HG03064 (cell line): ENCODE measurements around the gene SEMA5A.

Experiments used
- ATAC-seq: cut with Tn5 transposase; IDR thresholded peaks from one replicate; pipeline ENCODE4 v1.9.1; 2021; ENCODE audit warnings: low read depth; ENCODE audit not compliant: unreplicated experiment

Gene SEMA5A

DNA sequence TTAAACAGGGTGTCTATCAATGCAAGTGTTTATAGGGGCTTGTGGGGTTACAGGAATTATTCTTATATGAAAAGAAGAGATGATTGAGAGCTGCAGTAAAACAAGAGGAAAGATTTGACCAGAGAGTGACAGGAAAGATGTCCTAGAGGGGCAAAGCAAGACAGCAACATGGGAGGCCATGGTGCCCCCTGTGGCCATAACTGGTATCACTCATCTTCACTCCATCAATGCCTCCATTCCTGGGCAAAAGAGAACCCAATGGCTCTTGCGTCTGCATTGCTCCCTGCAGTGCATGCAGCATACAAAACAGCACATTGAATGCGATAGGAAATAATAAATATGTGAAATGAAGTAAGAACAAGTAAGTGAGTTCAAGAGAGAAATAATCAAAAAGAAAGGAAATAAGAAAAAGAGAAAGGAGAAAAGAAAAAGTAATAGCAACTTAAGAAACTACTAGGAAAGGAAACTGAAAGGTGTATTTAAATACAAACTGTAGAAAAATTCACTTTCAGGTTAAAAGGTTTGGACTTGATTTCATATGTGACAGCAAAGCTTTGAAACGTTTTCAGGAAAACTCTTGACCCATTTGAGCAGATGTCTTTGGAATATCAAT lies 206.6 kb downstream of the SEMA5A start:
- no peak for ATAC-seq

DNA sequence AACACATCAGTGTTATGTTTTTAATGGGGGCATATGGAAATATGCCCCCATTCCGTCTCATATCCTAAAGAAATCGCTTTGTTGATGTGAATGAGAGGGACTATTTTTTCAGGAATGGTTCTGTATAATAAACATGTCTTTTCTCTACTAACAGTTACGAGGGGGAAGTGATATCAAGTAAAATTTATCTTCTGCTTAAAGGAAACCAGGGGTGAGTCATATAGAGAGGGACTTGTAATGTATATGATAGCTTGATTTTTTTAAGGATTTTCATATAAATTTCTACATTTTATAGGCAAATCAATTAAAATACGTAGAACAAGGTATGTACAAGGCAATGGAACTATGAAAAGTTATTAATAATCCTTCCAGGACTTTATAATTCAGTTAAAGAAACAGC lies 207.1 kb downstream of the SEMA5A start:
- ATAC-seq, result no peak

DNA sequence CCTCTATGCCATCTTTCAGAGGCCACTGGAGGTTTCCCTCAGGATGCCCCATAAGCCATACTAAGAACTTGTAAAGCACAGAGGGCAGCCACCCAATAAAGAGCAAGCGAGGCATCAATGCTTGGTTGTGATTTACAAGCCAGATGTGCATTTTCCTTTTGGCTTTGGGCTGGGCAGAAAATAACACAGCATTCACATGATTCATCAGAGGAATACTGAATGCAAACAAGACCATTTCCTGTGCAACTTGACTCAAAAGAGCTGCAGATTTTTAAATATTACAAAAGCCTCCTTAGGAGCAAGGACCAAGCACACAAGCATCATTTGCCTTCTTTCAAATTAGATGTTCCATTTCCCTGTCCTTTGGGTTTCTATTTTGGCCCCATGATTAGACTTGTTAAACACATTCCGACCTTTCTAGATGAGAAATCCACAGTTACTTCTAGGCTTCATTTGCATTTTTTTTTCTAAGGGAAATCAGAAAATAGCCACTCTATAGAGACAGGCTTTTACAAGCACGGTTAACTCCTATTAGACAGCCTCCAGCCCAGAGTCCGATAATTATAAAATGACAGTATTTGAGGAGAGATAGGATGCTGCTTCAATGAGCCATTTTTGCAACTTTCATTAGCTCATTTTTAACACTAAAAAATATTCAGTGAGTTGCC lies 207.8 kb downstream of the SEMA5A start:
- no peak for ATAC-seq

DNA sequence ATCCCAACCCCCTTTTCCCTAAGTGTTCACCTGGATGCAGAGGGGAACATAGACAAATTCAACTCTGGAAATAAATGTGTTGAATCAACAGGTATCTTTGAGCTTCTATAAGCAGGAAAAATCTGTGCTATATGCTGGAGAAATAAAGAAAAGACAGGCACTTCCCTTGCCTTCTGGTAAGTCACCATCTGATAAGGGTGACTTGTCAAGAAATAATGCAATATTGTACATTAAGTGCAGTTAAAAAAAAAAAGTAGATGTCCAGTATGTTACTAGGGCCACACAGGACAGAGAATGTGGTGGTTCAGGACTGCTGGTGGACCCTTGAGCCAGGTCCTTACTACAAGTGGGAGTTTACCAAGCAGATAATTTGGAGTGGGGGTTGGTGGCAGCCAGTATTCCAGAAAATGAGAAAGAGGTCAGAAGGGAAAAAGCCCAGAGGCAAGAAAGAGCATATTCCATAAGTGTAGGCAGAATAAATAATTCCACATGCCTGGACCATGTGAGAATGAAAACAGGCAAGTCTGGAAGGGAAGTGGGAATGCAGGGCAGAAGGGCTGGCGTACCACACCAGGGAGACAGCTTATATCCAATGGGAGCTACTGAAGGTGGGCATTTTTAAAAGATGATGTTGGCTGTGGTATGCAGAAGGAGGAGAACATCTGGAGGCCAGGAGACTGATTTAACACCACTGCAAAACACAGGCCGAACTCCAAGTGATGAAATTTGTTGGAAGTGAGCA lies 209.9 kb downstream of the SEMA5A start:
- ATAC-seq, result no peak

DNA sequence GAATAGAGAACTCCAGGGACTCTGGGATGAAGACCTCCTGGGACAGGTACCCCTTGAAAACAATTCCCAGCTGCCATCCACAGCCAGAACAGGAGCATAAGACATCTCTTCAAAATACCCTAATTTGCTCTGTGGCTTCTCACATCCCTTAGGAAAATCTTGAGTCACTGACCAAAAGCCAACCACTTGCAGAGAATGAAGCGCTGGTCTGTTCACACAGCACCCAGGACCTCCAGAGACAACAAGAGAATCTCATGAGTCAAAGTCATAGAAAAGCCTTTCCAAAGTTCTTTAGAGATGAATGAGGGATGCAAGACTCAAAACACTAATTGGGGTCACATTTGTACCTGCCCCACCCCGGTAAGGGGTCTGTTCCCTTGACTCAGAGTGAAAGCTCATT lies 210.6 kb downstream of the SEMA5A start:
- no peak for ATAC-seq

DNA sequence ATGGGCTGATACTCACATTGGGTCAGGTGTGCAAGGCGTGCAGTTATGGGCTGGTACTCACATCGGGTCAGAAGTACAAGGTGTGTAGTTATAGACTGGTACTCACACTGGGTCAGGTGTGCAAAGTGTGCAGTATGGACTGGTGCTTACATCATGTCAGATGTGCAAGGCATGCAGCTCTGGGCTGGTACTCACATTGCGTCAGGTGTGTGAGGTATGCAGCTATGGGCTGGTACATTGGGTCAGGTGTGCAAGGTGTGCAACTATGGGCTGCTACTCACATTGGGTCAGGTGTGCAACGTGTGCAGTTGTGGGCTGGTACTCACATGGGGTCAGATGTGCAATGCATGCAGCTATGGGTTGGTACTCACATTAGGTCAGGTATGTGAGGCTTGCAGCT lies 213.8 kb downstream of the SEMA5A start:
- no peak for ATAC-seq

DNA sequence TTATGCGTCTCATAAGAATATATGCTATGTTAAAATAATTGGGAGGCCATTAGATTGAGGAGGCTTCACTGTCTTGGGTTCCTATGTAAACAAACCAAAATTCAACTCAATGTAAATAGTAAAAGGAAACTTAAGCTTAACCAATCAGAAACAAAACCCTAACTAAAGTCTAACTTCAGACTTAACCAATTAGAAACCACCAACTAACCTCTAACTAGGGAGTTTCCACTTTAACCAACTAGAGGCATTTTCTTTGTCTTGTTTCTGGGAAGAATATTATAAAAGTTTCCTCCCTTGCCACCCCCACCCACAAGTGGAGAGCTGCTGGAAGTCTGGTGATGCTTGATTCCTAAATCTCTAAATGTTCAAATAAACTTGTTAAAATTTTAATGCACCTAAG lies 214.5 kb downstream of the SEMA5A start:
- no peak for ATAC-seq

DNA sequence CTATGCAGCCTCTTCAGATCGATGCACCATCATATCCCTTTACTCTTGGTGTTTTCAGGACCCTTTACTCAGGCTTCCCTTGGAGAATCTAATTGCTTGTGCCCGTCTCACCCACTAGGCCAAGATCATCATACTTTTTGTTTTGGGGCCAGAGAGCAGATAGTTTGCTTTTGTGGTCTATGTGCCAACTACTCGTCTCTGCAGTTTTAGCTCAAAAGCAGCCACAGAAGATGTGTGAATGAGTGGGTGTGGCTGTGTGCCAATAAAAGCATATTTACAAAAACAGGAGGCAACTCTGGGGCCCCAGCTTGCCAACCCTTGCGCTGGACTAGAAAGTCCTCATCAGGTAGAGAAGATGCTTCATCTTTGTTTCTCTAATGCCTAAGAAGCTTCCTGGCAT lies 216.8 kb downstream of the SEMA5A start:
- no peak for ATAC-seq

DNA sequence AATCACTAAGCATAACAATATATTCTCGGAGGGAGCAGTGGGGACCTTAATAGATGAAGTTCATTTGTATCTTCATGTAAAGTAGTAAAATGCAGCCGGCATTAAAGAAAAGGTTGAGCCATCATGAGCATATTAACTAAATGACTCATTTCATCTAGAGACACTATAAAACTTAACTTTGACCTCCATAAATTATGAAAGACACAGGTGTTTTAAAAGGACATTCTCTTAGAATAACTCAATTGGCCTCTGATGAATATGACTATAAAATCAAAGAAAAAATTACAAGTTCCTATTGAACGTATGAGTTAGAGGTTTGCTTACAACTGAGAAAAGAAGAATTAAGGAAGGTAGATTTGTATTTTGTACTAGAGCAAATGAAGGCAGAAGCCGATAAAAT lies 220.3 kb downstream of the SEMA5A start:
- no peak for ATAC-seq

DNA sequence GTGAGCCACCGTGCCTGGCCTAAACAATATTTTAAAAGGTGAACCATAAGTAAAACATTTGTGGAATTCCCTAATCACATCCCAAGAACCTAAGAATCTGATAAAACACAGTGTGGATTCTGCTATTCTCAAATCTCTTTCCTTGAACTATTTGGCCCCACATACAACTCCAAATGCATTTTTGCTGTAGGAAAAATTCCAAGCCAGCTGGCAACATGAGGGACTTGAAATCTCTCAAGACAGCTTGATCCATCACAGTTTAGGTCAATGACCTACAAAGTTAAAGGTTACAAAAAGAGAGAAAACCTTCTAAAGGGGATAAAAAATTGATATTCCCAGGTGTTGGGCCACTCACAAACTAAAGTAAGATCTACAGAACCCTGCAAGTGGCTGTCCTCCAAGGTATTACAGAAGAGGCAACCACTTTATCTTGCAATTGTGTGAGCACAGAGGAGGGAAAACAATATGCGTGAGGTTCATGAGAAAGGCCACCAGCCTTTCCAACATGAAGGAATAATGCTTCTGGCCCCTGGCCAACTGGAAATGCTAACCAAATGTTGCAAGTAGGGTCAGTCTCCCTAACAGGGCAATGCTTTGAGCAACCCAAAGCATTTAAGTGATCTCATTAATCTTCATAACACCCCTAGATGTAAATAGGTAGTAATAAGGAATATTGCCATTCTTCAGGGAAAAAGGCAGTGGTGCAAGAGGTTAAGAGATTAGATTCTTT lies 221.4 kb downstream of the SEMA5A start:
- ATAC-seq, result no peak

DNA sequence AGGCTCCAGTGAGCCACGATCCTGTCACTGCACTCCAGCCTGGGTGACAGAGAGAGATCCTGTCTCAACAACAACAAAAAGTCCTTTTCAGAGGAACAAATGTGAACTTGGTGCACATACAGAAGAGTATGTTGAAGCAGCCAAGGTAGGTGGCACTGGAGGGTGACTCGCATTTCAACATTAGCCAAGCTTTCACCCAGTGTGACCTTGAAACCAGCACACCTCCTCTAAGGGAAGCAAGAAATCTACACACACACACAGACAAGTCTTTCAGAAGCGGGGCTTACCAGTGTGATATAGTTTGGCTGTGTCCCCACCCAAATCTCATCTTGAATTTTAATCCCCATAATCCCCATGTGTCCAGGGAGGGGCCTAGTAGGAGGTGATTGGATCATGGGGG lies 225.2 kb downstream of the SEMA5A start:
- no peak for ATAC-seq

DNA sequence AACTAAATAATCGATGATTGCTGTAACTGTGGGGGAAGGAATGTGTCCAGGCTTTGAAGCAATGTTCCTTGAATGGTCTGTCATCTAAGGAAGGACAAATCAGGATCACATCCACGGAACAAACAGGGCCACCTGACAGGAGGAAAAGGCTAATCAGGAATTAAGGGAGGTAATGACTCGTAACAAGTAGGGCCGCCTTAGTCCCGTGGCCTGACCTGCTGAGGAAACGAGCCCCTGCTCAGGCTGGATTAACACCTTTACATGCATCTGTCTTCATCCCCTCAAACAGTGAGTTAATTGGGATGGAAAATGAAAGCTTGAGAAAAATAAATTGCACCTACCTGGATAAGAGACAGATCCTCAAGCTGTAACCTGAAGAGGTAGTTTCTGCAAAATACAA lies 227.8 kb downstream of the SEMA5A start:
- no peak for ATAC-seq

DNA sequence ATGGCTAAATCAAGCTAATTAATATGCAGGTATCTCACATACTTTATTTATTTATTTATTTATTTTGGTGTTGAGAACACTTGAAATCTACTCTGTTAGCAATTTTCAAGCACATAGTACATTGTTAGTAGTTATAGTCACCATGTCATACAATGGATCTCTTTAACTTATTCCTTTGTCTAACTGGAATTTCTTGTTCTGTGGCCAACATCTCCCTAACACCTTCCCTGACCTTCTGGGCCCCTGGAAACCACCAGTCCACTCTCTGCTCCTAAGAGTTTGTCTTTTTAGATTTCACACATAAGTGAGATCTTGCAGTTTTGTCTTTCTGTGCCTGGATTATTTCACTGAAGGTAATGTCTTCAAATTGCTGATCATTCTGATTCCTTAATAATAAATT lies 229.1 kb downstream of the SEMA5A start:
- no peak for ATAC-seq

DNA sequence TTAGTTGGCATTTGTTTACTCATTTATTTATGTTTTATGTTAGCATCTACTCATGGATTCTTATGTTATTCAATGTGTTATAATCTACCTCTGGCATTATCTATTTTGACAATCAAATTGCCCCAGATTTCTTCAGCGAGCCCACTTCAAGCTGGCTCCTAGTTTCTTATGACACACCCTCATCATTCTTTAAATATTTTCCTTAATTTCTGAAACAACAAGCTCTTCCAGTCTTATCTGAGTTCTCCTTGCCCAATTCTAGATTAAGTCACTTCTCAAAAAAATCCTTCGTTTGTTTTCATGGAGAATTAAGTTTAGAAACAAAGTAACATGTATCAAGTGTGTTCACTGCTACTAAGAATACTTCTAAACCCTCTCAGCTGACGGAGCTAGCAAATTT lies 229.8 kb downstream of the SEMA5A start:
- no peak for ATAC-seq

DNA sequence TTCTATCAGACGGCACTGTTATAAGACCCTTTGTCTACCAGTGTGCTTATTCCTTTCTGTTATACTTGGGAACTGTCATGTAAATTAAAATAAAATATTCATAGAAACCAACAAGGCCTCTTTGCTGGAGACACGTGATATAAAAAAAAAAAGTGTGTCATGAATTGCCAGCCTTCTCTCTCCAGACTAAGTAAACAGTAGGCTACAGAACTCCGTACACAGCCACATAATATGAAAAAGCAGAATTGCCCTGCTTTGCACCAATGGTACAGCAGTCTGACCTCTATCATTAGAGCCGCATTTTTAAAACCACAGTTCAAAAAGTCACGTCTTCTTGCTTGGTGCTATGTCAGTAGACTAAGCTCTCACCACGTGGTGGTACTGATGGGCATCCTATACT lies 231.3 kb downstream of the SEMA5A start:
- no peak for ATAC-seq

DNA sequence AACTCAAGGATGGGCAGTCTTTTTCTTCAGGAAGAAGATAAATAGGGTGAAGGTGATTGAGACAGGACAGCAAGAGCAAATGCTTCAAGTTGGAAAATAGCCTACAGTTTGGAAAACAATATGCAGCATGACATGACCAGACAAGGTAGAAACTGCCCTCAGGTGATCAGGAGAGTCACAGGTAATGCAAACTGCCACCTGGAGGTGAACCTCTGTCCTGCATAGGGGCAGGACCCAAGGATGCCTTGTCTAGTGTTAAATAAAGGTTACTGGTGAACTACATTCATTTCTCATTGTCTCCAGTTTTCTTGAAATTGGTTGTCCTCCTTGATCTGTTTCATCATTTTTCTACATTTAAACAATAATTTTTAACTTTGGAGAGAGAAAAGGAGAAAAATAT lies 232.1 kb downstream of the SEMA5A start:
- no peak for ATAC-seq

DNA sequence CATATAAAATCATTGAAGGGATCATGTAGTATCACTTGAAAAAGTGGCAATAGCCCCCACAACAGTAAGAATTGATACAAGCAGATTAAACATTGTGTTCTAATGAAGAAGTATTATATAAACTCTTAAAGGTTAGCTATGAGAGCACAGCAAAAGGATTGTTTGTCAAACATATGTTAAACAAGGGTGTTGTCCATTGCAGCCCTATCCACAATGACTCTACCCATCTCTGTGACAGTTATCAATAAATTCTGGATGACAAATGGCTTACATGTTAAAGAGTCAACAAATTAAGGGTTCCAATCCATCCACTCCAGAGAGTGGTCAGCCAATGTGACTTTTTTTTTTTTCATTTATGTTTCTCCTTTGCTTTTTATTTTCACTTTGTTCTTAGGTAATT lies 238.7 kb downstream of the SEMA5A start:
- no peak for ATAC-seq

DNA sequence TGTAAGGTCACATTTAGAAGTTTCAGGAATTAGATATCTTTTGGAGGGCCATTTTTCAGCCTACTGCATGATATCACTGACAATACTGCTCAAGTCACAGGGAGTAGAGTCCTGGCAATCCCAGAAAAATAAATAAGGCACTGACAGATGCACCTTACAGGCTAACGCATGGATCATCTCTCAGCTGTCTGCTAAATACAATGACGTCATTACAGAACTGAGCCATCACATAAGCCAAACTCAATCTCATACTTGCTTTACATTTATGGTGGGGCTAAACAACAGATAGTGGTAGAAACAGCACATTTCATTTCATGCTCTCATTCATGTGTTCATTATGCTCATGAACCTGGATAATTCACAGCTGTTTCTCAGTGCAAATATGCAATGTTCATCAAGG lies 243.7 kb downstream of the SEMA5A start:
- ATAC-seq, result no peak

DNA sequence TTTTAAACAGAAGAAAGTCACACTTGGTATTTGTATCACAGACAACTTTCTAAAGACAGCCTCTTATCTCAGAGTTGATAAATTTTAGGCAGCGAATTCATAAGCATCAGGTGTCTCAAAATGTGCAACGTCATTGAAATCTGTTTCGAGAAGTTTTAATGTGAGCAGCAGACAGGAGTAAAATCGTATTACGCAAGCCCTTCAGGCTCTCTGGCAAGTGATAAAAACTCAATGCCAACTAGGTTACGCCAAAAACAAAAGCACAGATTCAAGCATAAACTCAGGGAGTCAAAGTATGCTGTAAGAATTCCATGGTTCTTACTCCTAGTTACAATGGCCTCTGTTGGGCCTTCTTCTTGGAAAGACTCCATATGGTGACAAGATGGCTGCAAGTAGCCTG lies 244.7 kb downstream of the SEMA5A start:
- no peak for ATAC-seq

DNA sequence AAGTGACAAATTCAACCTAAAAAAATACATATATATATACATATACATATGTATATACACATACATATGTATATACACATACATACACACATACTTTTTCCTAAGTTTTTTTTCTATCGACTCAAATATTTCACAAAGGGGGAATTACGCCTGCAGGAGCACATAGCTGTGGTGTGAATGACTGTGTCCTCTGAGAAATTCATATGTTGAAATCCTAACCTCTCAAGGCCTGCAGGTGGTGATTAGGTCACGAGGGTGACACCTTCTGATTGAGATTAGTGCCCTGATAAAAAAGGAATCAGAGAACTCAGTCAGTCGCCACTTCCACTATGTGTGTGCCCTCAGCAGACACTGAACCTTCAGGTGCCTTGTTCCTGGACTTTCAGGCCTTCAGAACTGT lies 248.7 kb downstream of the SEMA5A start:
- ATAC-seq, result no peak

DNA sequence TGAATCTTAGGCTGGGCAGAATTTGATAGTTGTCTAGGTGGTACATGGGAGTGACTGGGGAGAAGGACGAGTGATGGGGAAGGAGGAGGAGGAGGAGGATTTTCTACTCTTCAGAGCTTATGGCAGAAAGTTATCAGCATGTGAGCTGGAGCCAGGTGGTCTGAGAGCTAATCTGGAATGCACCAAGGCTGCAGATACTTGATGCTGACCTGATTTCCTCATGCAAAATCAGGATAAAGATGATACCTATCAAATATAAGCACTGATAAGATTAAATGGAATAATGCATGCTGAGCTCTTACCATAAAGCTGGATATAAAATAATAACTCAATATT lies 250.4 kb downstream of the SEMA5A start:
- no peak for ATAC-seq
